HG02943 (cell line): Measurements from ENCODE around the gene PPP1R3C.

ENCODE experiments used
- ATAC-seq: cut with Tn5 transposase; IDR thresholded peaks from one replicate; pipeline ENCODE4 v1.9.1; 2021; ENCODE audit warnings: mild to moderate bottlenecking, low read depth, moderate library complexity; ENCODE audit not compliant: unreplicated experiment

PPP1R3C gene

GRCh38 chr10:91602868-91603568, 29.9 kb downstream of the PPP1R3C start:
- no peak for ATAC-seq

- ATAC-seq = no peak
Observed at GRCh38 chr10:91602449-91602848, 30.4 kb downstream of the PPP1R3C start.

DNA sequence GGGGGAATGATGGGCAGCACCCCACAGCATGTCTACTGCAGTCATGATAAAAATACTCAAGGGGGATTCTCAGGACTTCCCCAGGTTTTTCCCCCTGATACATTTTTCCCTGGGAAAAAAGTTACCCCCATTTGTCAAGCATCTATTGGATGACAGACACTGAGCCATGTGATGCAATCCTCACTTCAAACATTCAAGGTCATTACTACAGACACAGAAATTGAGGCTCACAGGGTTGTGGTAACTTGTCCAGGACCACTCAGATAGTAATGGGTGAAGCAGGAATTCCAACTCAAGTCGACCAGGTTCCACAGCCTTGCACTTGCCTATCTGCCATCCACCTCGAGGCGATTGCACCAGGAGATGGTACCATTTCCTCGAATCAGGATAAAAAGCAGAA, 31.7 kb downstream of the PPP1R3C start:
- ATAC-seq = no peak

DNA sequence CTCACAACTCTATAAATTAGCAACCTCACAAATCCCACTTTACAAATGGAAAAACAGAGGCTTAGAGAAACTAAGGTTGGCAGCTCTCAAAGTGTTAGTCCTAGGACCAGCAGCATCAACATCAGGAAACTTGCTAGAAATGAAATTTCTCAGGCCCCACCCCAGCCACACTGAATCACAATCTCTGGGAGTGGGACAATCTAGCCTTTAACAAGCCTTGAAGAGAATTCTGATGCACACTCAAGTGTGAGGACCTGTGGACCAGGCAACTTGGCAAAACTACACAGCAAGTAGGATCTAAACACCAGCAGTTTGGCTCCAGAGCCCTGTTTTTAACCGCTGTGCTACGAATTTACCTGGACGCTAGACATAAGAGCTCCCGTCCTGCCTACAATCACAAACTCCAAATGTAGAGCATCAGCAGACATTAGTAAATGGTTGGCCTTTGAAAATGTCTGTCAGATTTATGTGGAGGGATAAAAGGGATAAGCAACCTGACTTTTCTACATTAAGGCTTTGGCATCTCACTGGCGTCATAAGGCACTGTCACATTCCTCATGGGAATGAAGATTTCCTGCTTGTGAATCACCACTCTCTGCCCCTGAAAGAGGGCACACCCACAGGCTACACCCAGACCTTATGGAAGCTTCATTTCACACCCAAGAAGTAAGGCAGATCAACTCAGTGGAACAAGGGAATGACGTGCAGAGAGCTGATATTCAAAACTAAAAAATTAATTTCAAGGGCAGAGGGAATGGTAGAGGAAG, 34.5 kb downstream of the PPP1R3C start:
- ATAC-seq = no peak

DNA sequence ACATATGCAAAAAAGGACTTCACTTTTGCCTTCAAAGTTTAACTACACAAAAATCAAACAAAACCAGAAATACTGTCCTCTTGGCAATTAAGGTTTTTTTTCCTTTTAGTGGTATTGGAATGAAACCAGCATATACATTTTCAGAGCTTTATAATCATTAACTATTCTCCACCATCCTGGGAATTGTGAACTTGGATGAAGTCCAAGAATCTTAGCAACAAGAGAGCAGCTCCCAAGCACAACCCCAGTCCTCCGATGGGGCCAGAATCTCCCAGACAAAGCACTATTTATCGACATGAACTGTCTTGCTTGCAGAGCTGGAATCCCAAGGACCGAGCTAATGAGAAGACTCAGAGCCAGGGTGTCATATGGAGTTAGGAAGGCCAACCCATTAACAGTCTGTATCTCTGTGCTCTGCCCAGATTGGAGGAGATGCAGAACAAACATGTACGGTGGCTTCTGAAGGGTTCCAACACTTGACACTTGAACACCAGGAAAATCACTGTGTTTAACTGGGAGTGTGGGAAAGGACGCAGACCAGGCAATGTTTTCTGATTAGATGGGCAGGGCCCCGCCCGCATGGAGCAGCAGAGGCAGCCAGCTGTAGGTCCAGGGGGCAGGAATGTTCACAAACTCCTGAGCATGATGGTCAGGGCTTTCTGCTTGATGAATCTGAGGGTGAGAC, 35.5 kb downstream of the PPP1R3C start:
- no peak for ATAC-seq

DNA sequence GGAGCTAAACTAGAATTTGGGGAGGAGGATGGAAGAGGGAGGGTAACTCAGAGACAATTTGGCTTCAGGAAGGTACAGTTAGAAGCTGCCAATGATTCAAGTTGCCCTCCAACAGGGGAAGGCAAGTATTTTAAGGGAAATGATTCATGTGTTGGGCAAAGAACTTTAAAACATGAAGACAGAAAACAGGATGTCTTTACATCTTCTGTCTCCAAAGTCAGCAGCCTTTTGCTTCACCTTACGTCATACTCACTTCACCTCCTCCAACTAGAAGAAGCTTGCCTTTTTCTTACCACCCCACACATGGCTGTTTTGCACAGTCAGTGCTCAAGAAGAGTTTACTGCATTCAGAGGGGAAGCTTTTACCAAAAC, 36.1 kb downstream of the PPP1R3C start:
- no peak for ATAC-seq

- no peak for ATAC-seq
Observed at GRCh38 chr10:91593834-91594233, 39.0 kb downstream of the PPP1R3C start.

GRCh38 chr10:91593366-91593765, 39.5 kb downstream of the PPP1R3C start:
- no peak for ATAC-seq

DNA sequence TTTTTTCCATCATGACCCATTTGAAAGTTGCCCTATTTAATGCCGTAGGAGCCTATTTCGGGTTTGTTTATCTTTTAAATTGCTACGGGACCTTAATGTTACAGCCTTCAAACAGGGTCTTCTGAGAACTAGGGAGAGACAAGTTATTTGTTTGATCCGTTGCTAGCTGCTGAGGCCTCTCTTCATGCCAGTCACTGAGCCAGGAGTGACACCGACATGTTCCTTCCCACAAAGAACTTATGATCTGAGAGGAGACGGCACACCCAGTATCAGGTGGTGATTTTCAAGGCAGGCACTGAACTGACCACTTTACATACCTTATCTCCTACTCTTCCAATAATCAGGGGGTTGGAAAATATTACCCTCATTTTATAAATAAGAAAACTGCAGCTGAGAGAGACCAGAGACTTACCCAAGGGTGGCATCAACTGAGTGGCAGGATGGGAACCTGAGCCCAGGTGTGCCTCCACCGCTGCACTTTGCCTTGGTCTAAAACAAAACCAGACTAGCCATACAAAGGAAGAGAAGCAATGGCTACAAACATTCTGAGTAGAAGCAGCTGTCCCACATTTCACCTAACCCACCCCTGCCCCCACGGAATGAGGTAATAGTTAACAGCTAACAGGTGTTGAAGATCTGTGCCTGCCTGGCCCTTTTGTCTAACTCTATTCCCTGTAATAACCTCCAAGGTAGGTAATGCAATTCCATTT, 40.5 kb downstream of the PPP1R3C start:
- no peak for ATAC-seq

GRCh38 chr10:91591797-91592174, 41.1 kb downstream of the PPP1R3C start:
- ATAC-seq = no peak

DNA sequence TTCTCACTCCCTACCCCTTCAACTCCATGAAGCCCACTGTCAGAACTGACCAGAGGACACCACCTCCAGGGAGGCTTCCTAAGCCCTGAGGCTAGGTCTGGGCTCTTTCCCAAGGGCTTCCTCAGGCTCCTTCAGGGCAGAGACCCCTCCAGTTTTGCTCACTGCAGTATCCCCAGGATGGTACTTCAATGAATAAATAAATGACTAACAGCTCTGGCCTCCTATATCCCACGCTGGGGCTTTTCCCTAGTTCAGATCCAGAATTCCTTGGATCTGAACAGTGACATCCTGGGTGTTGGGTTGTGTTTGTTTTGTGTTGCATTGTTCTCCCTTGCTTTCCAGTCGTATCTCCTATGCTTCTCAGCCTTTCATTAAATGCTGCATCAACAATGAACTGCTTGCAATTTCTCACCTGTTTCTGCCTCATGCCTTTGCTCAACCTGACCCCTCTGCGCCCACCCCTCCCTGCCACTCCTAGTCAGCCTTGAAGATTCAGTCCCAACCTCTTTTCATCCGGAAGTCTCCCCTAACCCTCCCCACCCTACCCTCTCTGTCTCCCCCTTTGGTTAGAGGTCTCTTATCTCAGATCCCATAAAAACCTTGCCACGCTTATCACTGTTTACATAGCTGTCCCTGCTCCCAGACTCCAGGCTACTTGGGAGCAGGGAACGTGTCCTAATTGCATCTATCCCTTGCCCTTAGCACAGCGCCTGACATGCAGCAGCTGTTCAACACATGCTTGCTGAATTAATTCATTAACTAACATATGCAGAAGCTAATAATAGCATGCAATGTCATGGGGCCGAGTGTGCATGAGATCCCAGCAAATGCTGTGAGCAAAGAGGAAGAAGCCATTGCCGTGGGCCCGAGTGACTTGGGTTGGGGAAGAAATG, 41.7 kb downstream of the PPP1R3C start:
- ATAC-seq = no peak

DNA sequence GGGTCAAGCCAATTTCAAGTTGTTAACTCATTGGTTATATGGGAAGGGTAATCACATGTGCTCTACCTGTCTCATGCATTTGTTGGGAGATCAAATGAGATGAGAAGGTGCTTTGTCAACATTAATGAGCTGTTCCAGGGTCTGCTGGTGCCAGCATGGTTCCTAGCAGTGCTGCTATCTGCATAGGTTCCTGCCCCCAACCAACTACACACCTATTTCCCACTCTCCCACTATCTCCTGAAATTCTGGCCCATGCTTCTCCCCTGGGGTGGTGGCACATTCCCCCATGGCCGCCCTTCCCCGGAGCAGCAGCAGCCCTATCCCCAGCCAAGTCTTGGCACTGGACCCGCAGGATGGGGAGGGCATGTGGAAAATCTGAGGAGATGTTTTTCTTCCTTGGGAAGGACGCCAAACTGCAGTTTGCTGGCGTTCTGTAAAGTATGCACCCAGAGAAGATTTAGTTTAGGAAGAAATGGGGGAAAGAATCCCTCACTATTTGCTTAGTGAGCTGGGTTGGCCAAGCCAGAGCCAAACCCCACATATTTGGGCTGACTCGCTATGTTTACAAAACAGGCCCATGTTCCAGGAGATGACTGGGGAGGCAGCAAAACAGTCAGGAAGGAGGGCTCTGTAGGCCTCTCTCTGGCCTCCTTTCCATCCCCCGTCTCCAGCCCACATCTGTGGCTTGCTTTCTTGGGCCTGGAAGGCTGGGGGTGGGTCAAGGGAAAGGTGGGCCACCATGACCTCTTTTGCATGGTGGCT, 42.5 kb downstream of the PPP1R3C start:
- ATAC-seq = no peak

DNA sequence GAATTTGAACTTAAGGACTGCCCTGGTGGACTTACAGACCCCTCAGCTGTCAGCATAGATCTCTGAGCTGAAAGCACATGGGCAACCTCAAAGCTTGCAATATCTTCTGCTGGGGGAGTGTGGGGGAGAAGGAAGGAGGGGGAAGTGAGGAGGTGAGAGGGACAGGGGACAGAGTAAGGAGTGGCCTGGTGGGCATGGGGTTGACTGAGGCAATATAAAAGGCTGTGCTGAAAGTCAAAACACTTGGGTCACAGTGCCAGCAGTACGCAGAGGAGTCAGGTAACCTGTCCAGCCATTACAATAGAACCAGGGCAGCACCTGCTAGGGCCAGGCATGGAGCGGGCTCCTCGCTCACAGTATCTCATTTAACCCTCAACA, 43.2 kb downstream of the PPP1R3C start:
- ATAC-seq = no peak

DNA sequence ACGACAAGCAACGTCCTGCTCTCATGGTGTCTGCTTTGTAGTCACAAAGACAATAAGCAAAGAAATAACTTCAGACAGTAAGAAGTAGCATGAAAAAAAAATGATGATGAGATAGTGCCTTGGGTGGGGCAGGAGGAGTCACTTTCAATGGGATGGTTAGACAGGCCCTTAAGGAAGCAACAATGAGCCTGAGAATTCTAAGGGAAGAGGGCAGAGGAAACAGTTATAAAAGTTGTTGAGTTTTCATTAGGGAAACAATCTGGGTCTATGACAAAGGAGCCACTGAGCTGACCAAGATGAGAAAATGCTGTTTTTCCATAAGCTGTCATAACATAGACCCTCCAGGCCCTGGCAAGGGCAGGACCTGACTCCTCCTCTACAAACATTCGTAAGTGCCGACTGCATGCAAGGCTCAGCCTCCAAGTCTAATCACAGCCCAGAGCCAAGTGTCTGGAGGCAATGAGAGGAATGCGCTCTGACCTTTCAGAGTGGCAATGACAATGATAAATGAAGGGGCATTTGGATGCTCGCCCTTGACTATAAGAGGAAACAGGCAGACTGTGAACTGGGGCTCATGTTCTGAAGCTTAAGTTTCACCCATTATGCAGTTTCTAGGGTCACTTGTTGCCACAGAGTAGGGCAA, 43.7 kb downstream of the PPP1R3C start:
- no peak for ATAC-seq

DNA sequence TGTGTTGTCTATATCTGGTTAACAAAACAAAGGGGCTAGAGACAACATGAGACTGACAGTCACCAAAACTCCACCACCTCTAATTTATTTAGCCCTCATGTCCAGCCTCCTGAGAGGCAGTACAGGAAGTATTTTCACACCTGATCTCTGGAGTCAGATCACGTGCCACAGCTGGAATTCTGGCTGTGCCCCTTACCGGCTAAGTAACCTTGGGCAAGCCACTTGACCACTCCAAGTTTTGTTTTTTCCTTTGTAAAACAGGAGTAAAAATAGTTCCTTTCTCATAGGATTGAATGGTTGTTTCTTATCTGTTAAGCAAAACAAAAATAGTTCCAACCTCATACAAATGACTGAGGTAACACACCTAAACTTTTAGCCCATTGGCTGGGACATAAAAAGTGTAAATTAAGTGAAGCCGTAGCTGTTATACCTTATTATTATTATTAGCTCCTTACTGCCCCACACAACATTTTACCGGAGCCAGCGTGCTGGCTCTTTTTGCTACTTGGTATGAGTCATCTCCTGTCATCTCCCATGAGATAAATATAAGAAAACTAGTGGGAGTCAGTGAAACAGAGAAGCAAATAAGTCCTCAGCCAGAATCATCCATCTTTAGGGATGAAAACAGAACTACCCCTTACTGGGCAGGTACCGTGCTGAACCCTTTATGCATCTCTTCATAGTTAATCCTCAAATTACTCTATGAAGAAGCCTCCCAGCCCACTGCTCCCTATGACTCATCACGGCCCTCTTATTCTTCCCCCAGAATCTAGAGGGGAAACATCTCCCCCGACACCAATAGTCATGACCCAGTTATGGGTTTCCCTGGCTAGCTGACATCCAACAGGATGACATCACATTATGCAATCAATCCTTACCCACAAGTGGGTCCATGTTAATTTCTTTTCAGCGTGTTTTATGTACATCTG, 44.9 kb downstream of the PPP1R3C start:
- ATAC-seq = no peak

DNA sequence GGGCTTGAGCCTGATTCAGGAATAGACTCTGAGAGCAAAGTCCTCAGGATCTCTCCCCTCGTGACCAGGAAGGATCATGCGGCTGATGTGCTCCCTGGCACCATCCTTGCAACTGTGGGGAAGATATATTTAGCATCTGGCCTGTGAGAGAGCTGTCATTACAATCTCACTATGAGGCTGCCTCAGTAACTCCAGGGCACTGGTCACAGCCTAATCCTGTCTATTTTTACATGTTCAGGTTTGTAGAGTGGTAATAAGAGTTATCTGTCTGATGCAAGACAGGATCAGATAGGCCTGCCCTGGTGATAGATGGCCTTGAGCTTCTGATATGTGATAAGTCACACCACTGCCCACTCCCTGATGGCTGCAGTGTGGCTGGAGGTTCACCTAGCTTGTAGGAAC, 50.7 kb downstream of the PPP1R3C start:
- ATAC-seq = no peak

DNA sequence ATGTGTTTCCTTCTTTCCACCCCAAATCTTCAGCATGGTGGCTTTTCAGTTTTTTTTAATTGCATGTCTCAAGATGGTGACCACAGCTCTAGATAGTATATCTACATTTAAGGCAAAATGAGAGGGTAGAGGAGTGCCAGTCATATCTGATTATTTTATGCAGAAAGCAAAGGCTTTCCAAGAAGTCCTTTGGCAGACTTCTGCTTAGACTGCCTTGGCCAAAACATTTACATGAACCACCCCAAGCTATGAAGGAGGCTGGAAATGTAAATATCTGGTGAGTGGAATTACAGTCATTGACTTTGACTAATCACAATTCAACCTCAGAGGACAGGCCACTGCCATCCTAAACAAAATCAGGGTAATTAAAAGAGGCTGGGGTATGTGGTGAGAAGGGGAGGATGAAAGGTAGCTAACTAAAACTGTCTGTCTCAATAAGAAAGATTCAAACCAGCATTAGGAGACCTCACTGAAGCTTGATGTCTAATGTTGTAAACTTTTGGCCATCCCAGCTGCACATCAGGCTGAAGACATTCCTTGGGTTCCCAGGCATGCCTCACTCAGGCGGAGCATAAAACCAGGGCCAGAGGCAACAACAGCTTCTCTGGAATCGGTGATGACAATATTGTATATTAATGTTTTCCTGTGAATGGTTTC, 53.4 kb downstream of the PPP1R3C start:
- no peak for ATAC-seq
